ENCODE measurements around the gene OTUD7B.

OTUD7B gene

GRCh38 chr1:149936992-149937705 is 73.4 kb downstream of the OTUD7B start:
- no peak overlapping the region for H3K27ac ChIP-seq
- H3K9ac ChIP-seq: no peak overlapping the region
- H3K9me3 ChIP-seq: no peaks in the 10 kb centered on the region
- no peak overlapping the region for H3K4me2 ChIP-seq
- no peak for TF ChIP-seq Cebpa-rat (IDR thresholded peaks at IDR 0.05)
- H3K27me3 ChIP-seq: no peaks in the 10 kb centered on the region
- H3K36me3 ChIP-seq: no peaks in the 10 kb centered on the region
- H3K4me1 ChIP-seq: no peaks in the 10 kb centered on the region
- no peak overlapping the region for H3K4me3 ChIP-seq
- H4K20me1 ChIP-seq: no peaks in the 10 kb centered on the region

- TF ChIP-seq Cebpa-rat (IDR thresholded peaks at IDR 0.05): no peak
- H3K4me1 ChIP-seq: no peaks in the 10 kb centered on the region
These were observed 74.1 kb downstream of the OTUD7B start, which contains the start of gene MTMR11 for GRCh38 chr1:149936170-149936991. Gene MTMR11 (minus strand): TSS chr1:149936879. CDS start chr1:149936647, 232 bp downstream.

GRCh38 chr1:149934356-149934755 is 76.2 kb downstream of the OTUD7B start:
- Histone ChIP-seq H3K27ac (no peak overlapping the region), H3K4me2 (no peak overlapping the region), H3K36me3 (no peaks in the 10 kb centered on the region), H4K20me1 (no peaks in the 10 kb centered on the region), H3K4me1 (no peaks in the 10 kb centered on the region), H3K9me3 (no peaks in the 10 kb centered on the region), H3K9ac (no peak overlapping the region), H3K4me3 (no peak overlapping the region), H3K27me3 (no peaks in the 10 kb centered on the region)
- TF ChIP-seq Cebpa-rat (IDR thresholded peaks at IDR 0.05): no peak

More at GRCh38 chr1:149936170-149936991, 74.1 kb downstream of the OTUD7B start, which contains the start of gene MTMR11:
- H4K20me1 ChIP-seq: no peaks in the 10 kb centered on the region
- H3K4me2 ChIP-seq: no peak within 1 kb of the TSS
- no peak within 1 kb of the TSS for H3K27ac ChIP-seq
- H3K4me3 ChIP-seq: no peak within 1 kb of the TSS
- no peaks in the 10 kb centered on the region for H3K9me3 ChIP-seq
- H3K9ac ChIP-seq: no peak within 1 kb of the TSS
- no peaks in the 10 kb centered on the region for H3K36me3 ChIP-seq
- H3K27me3 ChIP-seq: no peaks in the 10 kb centered on the region

- no peaks in the 10 kb centered on the region for H3K27me3 ChIP-seq
- H3K9ac ChIP-seq: no peak overlapping the region
- no peaks in the 10 kb centered on the region for H4K20me1 ChIP-seq
- H3K36me3 ChIP-seq: no peaks in the 10 kb centered on the region
- no peak overlapping the region for H3K27ac ChIP-seq
- H3K4me2 ChIP-seq: no peak overlapping the region
- peaks cover 8% of the 10 kb centered on the region for H3K4me1 ChIP-seq
- no peaks in the 10 kb centered on the region for H3K9me3 ChIP-seq
- H3K4me3 ChIP-seq: no peak overlapping the region
- TF ChIP-seq Cebpa-rat (IDR thresholded peaks at IDR 0.05): no peak
These were observed 77.3 kb downstream of the OTUD7B start for GRCh38 chr1:149933208-149933607.

GRCh38 chr1:149932474-149932873 is 78.1 kb downstream of the OTUD7B start:
- Histone ChIP-seq H3K4me3 (no peak overlapping the region), H4K20me1 (no peaks in the 10 kb centered on the region), H3K4me1 (peaks cover 10% of the 10 kb centered on the region), H3K27me3 (no peaks in the 10 kb centered on the region), H3K9ac (no peak overlapping the region), H3K4me2 (no peak overlapping the region), H3K27ac (no peak overlapping the region), H3K9me3 (no peaks in the 10 kb centered on the region), H3K36me3 (no peaks in the 10 kb centered on the region)
- no peak for TF ChIP-seq Cebpa-rat (IDR thresholded peaks at IDR 0.05)

GRCh38 chr1:149931212-149931790 is 79.2 kb downstream of the OTUD7B start:
- peaks cover 5% of the 10 kb centered on the region for H3K36me3 ChIP-seq
- H3K9me3 ChIP-seq: no peaks in the 10 kb centered on the region
- H3K9ac ChIP-seq: no peak overlapping the region
- no peak overlapping the region for H3K4me2 ChIP-seq
- no peak for TF ChIP-seq Cebpa-rat (IDR thresholded peaks at IDR 0.05)
- H3K4me1 ChIP-seq: peaks cover 19% of the 10 kb centered on the region
- no peaks in the 10 kb centered on the region for H3K27me3 ChIP-seq
- H4K20me1 ChIP-seq: peaks cover 11% of the 10 kb centered on the region
- no peak overlapping the region for H3K27ac ChIP-seq
- H3K4me3 ChIP-seq: no peak overlapping the region

GRCh38 chr1:149929856-149930255 is 80.7 kb downstream of the OTUD7B start:
- H3K4me1 ChIP-seq: peaks cover 33% of the 10 kb centered on the region
- H3K27ac ChIP-seq: no peak overlapping the region
- H3K9ac ChIP-seq: no peak overlapping the region
- H3K4me3 ChIP-seq: no peak overlapping the region
- H3K36me3 ChIP-seq: peaks cover 19% of the 10 kb centered on the region
- H3K27me3 ChIP-seq: no peaks in the 10 kb centered on the region
- H3K9me3 ChIP-seq: no peaks in the 10 kb centered on the region
- no peak for TF ChIP-seq Cebpa-rat (IDR thresholded peaks at IDR 0.05)
- H4K20me1 ChIP-seq: peaks cover 25% of the 10 kb centered on the region
- no peak overlapping the region for H3K4me2 ChIP-seq

- H3K27me3 ChIP-seq: no peaks in the 10 kb centered on the region
- H3K36me3 ChIP-seq: peaks cover 34% of the 10 kb centered on the region
- H3K4me2 ChIP-seq: peak overlapping the region; percentile 97
- TF ChIP-seq Cebpa-rat (IDR thresholded peaks at IDR 0.05): no peak
- peak overlapping the region; percentile 83 for H3K4me3 ChIP-seq
- H3K27ac ChIP-seq: peak overlapping the region; percentile 89
- H3K9ac ChIP-seq: peak overlapping the region; percentile 79
- peaks cover 37% of the 10 kb centered on the region for H3K4me1 ChIP-seq
- H3K9me3 ChIP-seq: no peaks in the 10 kb centered on the region
- H4K20me1 ChIP-seq: peaks cover 34% of the 10 kb centered on the region
These were observed 82.2 kb downstream of the OTUD7B start for GRCh38 chr1:149928401-149928724.

GRCh38 chr1:149927563-149928400 is 82.7 kb downstream of the OTUD7B start, which contains the start of gene SF3B4:
Gene SF3B4 (minus strand): TSS chr1:149927803. CDS start chr1:149927759, 44 bp downstream.
- H4K20me1 ChIP-seq: peaks cover 34% of the 10 kb centered on the region
- H3K4me2 ChIP-seq: peak within 1 kb of the TSS; percentile 97
- peak within 1 kb of the TSS; percentile 89 for H3K27ac ChIP-seq
- H3K9ac ChIP-seq: peak within 1 kb of the TSS; percentile 79
- peaks cover 40% of the 10 kb centered on the region for H3K36me3 ChIP-seq
- H3K4me3 ChIP-seq: peak within 1 kb of the TSS; percentile 83
- H3K9me3 ChIP-seq: no peaks in the 10 kb centered on the region
- H3K27me3 ChIP-seq: no peaks in the 10 kb centered on the region
- H3K4me1 ChIP-seq: peaks cover 37% of the 10 kb centered on the region
- no peak for TF ChIP-seq Cebpa-rat (IDR thresholded peaks at IDR 0.05)
